Adrenal gland (tissue), 5 donors: Measurements from ENCODE around the gene NAPA.

ENCODE experiments used
- CTCF ChIP-seq, 6 experiments: fragments of 450-650 bp in 4 of 6; fragments of 200-600 bp in 2 of 6; sonication (generic) in 1 of 6; IDR thresholded peaks; 1 replicate in 5 of 6; 2 replicates in 1 of 6; pipeline versions ENCODE4 v1.5.1 to v1.8.0; 2016 to 2021; ENCODE audit warnings: antibody characterized with exemption in 6 of 6, mild to moderate bottlenecking in 2 of 6, moderate library complexity in 1 of 6
- POLR2A ChIP-seq, 2 donors: fragments of 450-650 bp; IDR thresholded peaks; one replicate each; pipeline ENCODE4 v1.6.1; 2017; ENCODE audit warnings: antibody characterized with exemption in 2 of 2, mild to moderate bottlenecking in 2 of 2, moderate library complexity in 1 of 2
- donor health status: DM: no; HTN: no; CAD: no.

GRCh38 chr19:47445527-47445926 is 69.3 kb downstream of the NAPA start:
- TF ChIP-seq CTCF (IDR thresholded peaks at IDR 0.05): no peak
- no peak for TF ChIP-seq POLR2A (IDR thresholded peaks at IDR 0.05)
